HepG2 (cell line): ENCODE results near the gene ASAP2. TPM values are rescaled to one million over a fixed set of nuclear protein-coding genes. Genes with fewer than 3 reads are reported as not detected.

Experiments
- ADNP ChIP-seq: sonication (generic); formaldehyde crosslinking; IDR thresholded peaks from 2 replicates; pipeline ENCODE4 v1.4.0; 2020; ENCODE audit warnings: missing genetic modification reagents
- E2F2 ChIP-seq: sonication (generic); formaldehyde crosslinking; IDR thresholded peaks from 2 replicates; pipeline ENCODE4 v1.4.0; 2020; ENCODE audit warnings: missing genetic modification reagents, borderline replicate concordance
- ETS1 ChIP-seq: sonication (generic); formaldehyde crosslinking; IDR thresholded peaks from 2 replicates; pipeline ENCODE4 v1.4.0; 2020; ENCODE audit warnings: missing genetic modification reagents
- FOSL2 ChIP-seq: sonication (generic); formaldehyde crosslinking; IDR thresholded peaks from 2 replicates; pipeline ENCODE4 v1.4.0; 2020; ENCODE audit warnings: missing genetic modification reagents
- FOXO1 ChIP-seq: sonication (generic); formaldehyde crosslinking; IDR thresholded peaks from 2 replicates; pipeline ENCODE4 v1.4.0; 2020; ENCODE audit warnings: missing genetic modification reagents
- GATAD2A ChIP-seq: IDR thresholded peaks from 2 replicates; pipeline ENCODE4 v1.6.1; 2016
- HNF4A ChIP-seq: sonication (generic); formaldehyde crosslinking; IDR thresholded peaks from 2 replicates; pipeline ENCODE4 v1.4.0; 2020; ENCODE audit warnings: missing genetic modification reagents
- KAT8 ChIP-seq: IDR thresholded peaks from 2 replicates; pipeline ENCODE4 v1.6.1; 2016; ENCODE audit warnings: missing genetic modification reagents, missing compliant biosample characterization
- MZF1 ChIP-seq: sonication (generic); formaldehyde crosslinking; IDR thresholded peaks from 2 replicates; pipeline ENCODE4 v1.8.1; 2023; ENCODE audit warnings: mild to moderate bottlenecking, missing genetic modification reagents, borderline replicate concordance
- NFYC ChIP-seq: IDR thresholded peaks from 2 replicates; pipeline ENCODE4 v1.6.1; 2016; ENCODE audit warnings: missing genetic modification reagents, missing compliant biosample characterization
- NKX3-1 ChIP-seq: sonication (generic); formaldehyde crosslinking; IDR thresholded peaks from 2 replicates; pipeline ENCODE4 v1.5.0; 2020; ENCODE audit warnings: missing genetic modification reagents
- PAWR ChIP-seq: sonication (generic); formaldehyde crosslinking; IDR thresholded peaks from 2 replicates; pipeline ENCODE4 v1.4.0; 2020; ENCODE audit warnings: missing genetic modification reagents, mild to moderate bottlenecking, borderline replicate concordance
- RELA ChIP-seq: sonication (generic); formaldehyde crosslinking; IDR thresholded peaks from 2 replicates; pipeline ENCODE4 v1.4.0; 2020; ENCODE audit warnings: missing genetic modification reagents
- RXRA ChIP-seq: sonication (generic); formaldehyde crosslinking; IDR thresholded peaks from 2 replicates; pipeline ENCODE4 v1.5.1; 2020; ENCODE audit warnings: missing genetic modification reagents
- SOX5 ChIP-seq: IDR thresholded peaks from 2 replicates; pipeline ENCODE4 v1.6.1; 2016; ENCODE audit warnings: borderline replicate concordance
- SP5 ChIP-seq: IDR thresholded peaks from 2 replicates; pipeline ENCODE4 v1.6.1; 2016; ENCODE audit warnings: low read depth, borderline replicate concordance
- SRSF9 ChIP-seq: fragments of 200-400 bp; formaldehyde crosslinking; IDR thresholded peaks from 2 replicates; pipeline ENCODE4 v1.6.1; 2018; ENCODE audit warnings: borderline replicate concordance, mild to moderate bottlenecking, low read depth, low read length; ENCODE audit not compliant: insufficient read depth, poor library complexity, severe bottlenecking
- TFE3 ChIP-seq: IDR thresholded peaks from 2 replicates; pipeline ENCODE4 v1.6.1; 2016
- U2AF2 ChIP-seq: fragments of 200-400 bp; formaldehyde crosslinking; IDR thresholded peaks from 2 replicates; pipeline ENCODE4 v1.6.1; 2017; ENCODE audit warnings: low read depth, mild to moderate bottlenecking, low read length
- YEATS2 ChIP-seq: sonication (generic); formaldehyde crosslinking; IDR thresholded peaks from 2 replicates; pipeline ENCODE4 v1.4.0; 2020; ENCODE audit warnings: missing genetic modification reagents, borderline replicate concordance
- ZBTB14 ChIP-seq: sonication (generic); formaldehyde crosslinking; IDR thresholded peaks from 2 replicates; pipeline ENCODE4 v1.4.0; 2020; ENCODE audit warnings: missing genetic modification reagents
- ZBTB38 ChIP-seq: sonication (generic); formaldehyde crosslinking; IDR thresholded peaks from 2 replicates; pipeline ENCODE4 v1.5.1; 2020; ENCODE audit warnings: mild to moderate bottlenecking, missing genetic modification reagents
- ZBTB43 ChIP-seq: sonication (generic); formaldehyde crosslinking; conservative IDR thresholded peaks from 2 replicates; pipeline ENCODE4 v1.4.0; 2020; ENCODE audit warnings: missing genetic modification reagents
- ZNF160 ChIP-seq: sonication (generic); formaldehyde crosslinking; IDR thresholded peaks from 2 replicates; pipeline ENCODE4 v1.8.0; 2022; ENCODE audit warnings: mild to moderate bottlenecking, inconsistent platforms, missing genetic modification reagents
- ZNF205 ChIP-seq: IDR thresholded peaks from 2 replicates; pipeline ENCODE4 v1.6.1; 2018; ENCODE audit warnings: missing biosample characterization, missing genetic modification reagents
- ZNF383 ChIP-seq: sonication (generic); formaldehyde crosslinking; IDR thresholded peaks from 2 replicates; pipeline ENCODE4 v1.4.0; 2020; ENCODE audit warnings: missing genetic modification reagents, mild to moderate bottlenecking, borderline replicate concordance
- ZNF792 ChIP-seq: IDR thresholded peaks from 2 replicates; pipeline ENCODE4 v1.6.1; 2016
- ZNF850 ChIP-seq: sonication (generic); formaldehyde crosslinking; conservative IDR thresholded peaks from 2 replicates; pipeline ENCODE4 v1.9.0; 2021; ENCODE audit warnings: mild to moderate bottlenecking, missing genetic modification reagents
- polyA plus RNA-seq, 8 experiments: library from polyadenylated mRNA; depleted of rRNA in 3 of 8; stranded (reverse) in 7 of 8; unstranded in 1 of 8; fragments of >200 nt; fragmentation: Illumina TruSeq in 4 of 8; extraction: Trizol in 4 of 8; gene quantifications; 2 replicates each; pipeline versions ENCODE4 v1.2.1 to v1.2.3, GENCODE V29; 2011 to 2016; ENCODE audit warnings: low read depth in 4 of 8, missing spikeins in 1 of 8, mixed read lengths in 1 of 8; ENCODE audit not compliant: insufficient read depth in 1 of 8
- total RNA-seq, 5 experiments: library from RNA; depleted of rRNA; stranded (reverse); fragments of >200 nt; fragmentation: Illumina TruSeq; extraction: Trizol; gene quantifications; 2 replicates each; pipeline ENCODE4 v1.2.3, GENCODE V29; 2016; ENCODE audit warnings: low read depth in 1 of 5

The ASAP2 gene
- total and polyA plus RNA-seq, 2 of the 13 experiments (the other 11 are each of a cell fraction or from before 2014, with no cell fraction given), result 7.3 to 22.3 TPM

GRCh38 chr2:9210030-9210429 lies 3.4 kb downstream of the ASAP2 start (continued):
- TF ChIP-seq ETS1 (CRISPR knock-in tag) (no peak), ADNP (CRISPR knock-in tag) (no peak), GATAD2A (peak; percentile 37; the same call in 1 of the 2 replicates), PAWR (CRISPR knock-in tag) (no peak), KAT8 (CRISPR knock-in tag) (0 out of 2 replicates have a peak, but pooled peaks have one; percentile 42), SP5 (no peak), ZNF850 (CRISPR knock-in tag) (no peak), NKX3-1 (CRISPR knock-in tag) (no peak), MZF1 (no peak), YEATS2 (CRISPR knock-in tag) (no peak), FOSL2 (CRISPR knock-in tag) (peak; percentile 31; the same call in 1 of the 2 replicates), ZNF383 (CRISPR knock-in tag) (no peak), E2F2 (CRISPR knock-in tag) (no peak), ZNF160 (CRISPR knock-in tag) (no peak), ZBTB38 (no peak), TFE3 (no peak), FOXO1 (CRISPR knock-in tag) (peak; percentile 40; the same call in 1 of the 2 replicates), NFYC (CRISPR knock-in tag) (no peak), HNF4A (peak; percentile 81), ZBTB43 (no peak), RXRA (CRISPR knock-in tag) (peak; percentile 26; the same call in 1 of the 2 replicates), SOX5 (peak; percentile 65; the same call in 1 of the 2 replicates), SRSF9 (no peak), ZNF205 (CRISPR knock-in tag) (no peak), RELA (CRISPR knock-in tag) (no peak), ZBTB14 (CRISPR knock-in tag) (no peak), U2AF2 (no peak), ZNF792 (CRISPR knock-in tag) (no peak)
